Neural cell (in vitro differentiated cells): ENCODE measurements around the gene HNRNPM. TPM values are rescaled to one million over a fixed set of nuclear protein-coding genes. Genes with fewer than 3 reads are reported as not detected.

Experiments used
- H2AFZ ChIP-seq: fragments of 200-600, 300-800 bp; sonication (generic), shearing (Covaris generic); 2 replicates; pipeline ENCODE4 v1.6.0; 2014; ENCODE audit warnings: low read depth, mild to moderate bottlenecking, antibody characterized with exemption, low read length, moderate library complexity
- H3F3A ChIP-seq: fragments of 200-600 bp; shearing (Covaris generic); 2 replicates; pipeline ENCODE4 v1.6.1; 2016; ENCODE audit warnings: mild to moderate bottlenecking, moderate library complexity, mixed read lengths, antibody characterized with exemption, low read length; ENCODE audit not compliant: insufficient read depth, poor library complexity, severe bottlenecking
- H3K27ac ChIP-seq: fragments of 200-600, 300-800 bp; sonication (generic), shearing (Covaris generic); 2 replicates; pipeline ENCODE4 v1.5.1; 2014; ENCODE audit warnings: mild to moderate bottlenecking, low read length, moderate library complexity
- H3K27me3 ChIP-seq: fragments of 300-800, 200-600 bp; sonication (generic), shearing (Covaris generic); 2 replicates; pipeline ENCODE4 v1.6.0; 2014; ENCODE audit warnings: mild to moderate bottlenecking, low read depth, low read length, moderate library complexity; ENCODE audit not compliant: insufficient read depth
- H3K36me3 ChIP-seq: fragments of 300-800, 200-600 bp; sonication (generic), shearing (Covaris generic); 2 replicates; pipeline ENCODE4 v1.5.1; 2014; ENCODE audit warnings: mild to moderate bottlenecking, antibody characterized with exemption, low read length, moderate library complexity; ENCODE audit not compliant: insufficient read depth
- H3K4me2 ChIP-seq: fragments of 300-800, 200-600 bp; sonication (generic), shearing (Covaris generic); 2 replicates; pipeline ENCODE4 v1.6.0; 2014; ENCODE audit warnings: mild to moderate bottlenecking, low read length
- H3K4me3 ChIP-seq: fragments of 300-800, 200-600 bp; sonication (generic), shearing (Covaris generic); 2 replicates; pipeline ENCODE4 v1.5.1; 2014; ENCODE audit warnings: mild to moderate bottlenecking, low read length, moderate library complexity
- H3K79me2 ChIP-seq: fragments of 200-600 bp; shearing (Covaris generic); replicated peaks from 2 replicates; pipeline ENCODE4 v1.6.0; 2014; ENCODE audit warnings: mild to moderate bottlenecking, low read length, moderate library complexity; ENCODE audit not compliant: insufficient read depth
- H3K9ac ChIP-seq: fragments of 300-800, 200-600 bp; sonication (generic), shearing (Covaris generic); 2 replicates; pipeline ENCODE4 v1.6.1; 2016; ENCODE audit warnings: mild to moderate bottlenecking, low read length, mixed read lengths
- H3K9me2 ChIP-seq: fragments of 200-600 bp; shearing (Covaris generic); 2 replicates; pipeline ENCODE4 v1.6.1; 2016; ENCODE audit warnings: mild to moderate bottlenecking, low read length, mixed read lengths; ENCODE audit not compliant: insufficient read depth
- H3K9me3 ChIP-seq: fragments of 200-600, 300-800 bp; sonication (generic), shearing (Covaris generic); 2 replicates; pipeline ENCODE4 v1.6.1; 2016; ENCODE audit warnings: mild to moderate bottlenecking, mixed run types, low read length, moderate library complexity, mixed read lengths
- H4K20me1 ChIP-seq: fragments of 200-600 bp; shearing (Covaris generic); 2 replicates; pipeline ENCODE4 v1.6.1; 2016; ENCODE audit warnings: mild to moderate bottlenecking, mixed run types; ENCODE audit not compliant: insufficient read depth
- EP300 ChIP-seq: fragments of 450-650 bp; conservative IDR thresholded peaks from 2 replicates; pipeline ENCODE4 v1.6.1; 2014; ENCODE audit warnings: antibody characterized with exemption, mild to moderate bottlenecking, moderate library complexity; ENCODE audit not compliant: poor library complexity, severe bottlenecking
- EZH2 ChIP-seq: fragments of 200-600, 300-800 bp; shearing (Covaris generic), sonication (generic); IDR thresholded peaks from 2 replicates; pipeline ENCODE4 v1.6.1; 2014; ENCODE audit warnings: antibody characterized with exemption, low read length, borderline replicate concordance, mild to moderate bottlenecking; ENCODE audit not compliant: insufficient read depth, poor library complexity, severe bottlenecking
- MXI1 ChIP-seq: fragments of 450-650 bp; conservative IDR thresholded peaks from 2 replicates; pipeline ENCODE4 v1.6.1; 2014; ENCODE audit warnings: antibody characterized with exemption, mild to moderate bottlenecking; ENCODE audit not compliant: poor library complexity, severe bottlenecking
- POLR2AphosphoS5 ChIP-seq: IDR thresholded peaks from 2 replicates; pipeline ENCODE4 v1.6.1; 2012
- RAD21 ChIP-seq: fragments of 450-650 bp; conservative IDR thresholded peaks from 2 replicates; pipeline ENCODE4 v1.6.1; 2014; ENCODE audit warnings: antibody characterized with exemption, mild to moderate bottlenecking, moderate library complexity
- REST ChIP-seq: IDR thresholded peaks from 2 replicates; pipeline ENCODE4 v1.6.1; 2012; ENCODE audit warnings: borderline replicate concordance
- SMC3 ChIP-seq: fragments of 450-650 bp; conservative IDR thresholded peaks from 2 replicates; pipeline ENCODE4 v1.6.1; 2014; ENCODE audit warnings: antibody characterized with exemption, mild to moderate bottlenecking, moderate library complexity; ENCODE audit not compliant: poor library complexity
- TAF1 ChIP-seq: IDR thresholded peaks from 2 replicates; pipeline ENCODE4 v1.6.1; 2012; ENCODE audit warnings: low read depth
- polyA plus RNA-seq: library from polyadenylated mRNA; depleted of rRNA; stranded (reverse); fragments of >200 nt; gene quantifications from 2 replicates; pipeline ENCODE4 v1.2.3, GENCODE V29; 2014
- TF ChIP-seq, protein P1 (sequence below): fragments of 450-650 bp; IDR thresholded peaks from 2 replicates; pipeline ENCODE4 v1.5.1; 2014; ENCODE audit warnings: antibody characterized with exemption, mild to moderate bottlenecking, moderate library complexity; ENCODE audit not compliant: poor library complexity, severe bottlenecking

The HNRNPM gene
- polyA plus RNA-seq, 1 donor from 2014 or later, result 91.7 TPM

DNA sequence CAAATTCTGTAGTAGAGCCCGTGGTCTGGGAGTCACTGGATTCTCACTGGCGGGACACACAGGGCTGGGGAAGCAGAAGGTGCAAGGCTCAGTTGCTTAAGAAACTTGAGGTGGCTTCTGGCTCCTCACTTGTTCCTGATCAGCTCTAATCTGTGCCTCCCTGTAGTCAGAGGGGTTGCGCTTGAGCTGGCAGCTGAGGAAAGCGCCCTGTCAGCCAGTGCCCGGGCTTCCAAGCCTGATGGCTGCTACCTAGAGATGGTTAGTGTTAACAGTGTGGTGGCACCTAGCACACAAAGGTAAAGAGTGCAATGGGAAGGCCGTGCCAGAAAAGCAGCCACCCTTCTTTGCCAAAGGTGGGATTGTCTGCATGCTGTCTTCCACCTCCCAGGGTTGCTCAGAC, 8.8 kb downstream of the HNRNPM start (continued):
- TF ChIP-seq SMC3 (no peak), TAF1 (no peak)

- Histone ChIP-seq H2AFZ (no peak overlapping the region), H3K9ac (no peak overlapping the region), H3K4me2 (no peak overlapping the region), H3K27me3 (no peaks in the 10 kb centered on the region), H3K79me2 (peaks cover 93% of the 10 kb centered on the region), H3K9me3 (no peaks in the 10 kb centered on the region), H4K20me1 (peaks cover 86% of the 10 kb centered on the region), H3F3A (no peaks in the 10 kb centered on the region), H3K36me3 (peaks cover 9% of the 10 kb centered on the region), H3K27ac (no peak overlapping the region), H3K9me2 (no peaks in the 10 kb centered on the region), H3K4me3 (no peak overlapping the region)
- TF ChIP-seq SMC3 (no peak), REST (no peak), RAD21 (no peak), EZH2 (no peak)
- TF ChIP-seq, protein P1, sequence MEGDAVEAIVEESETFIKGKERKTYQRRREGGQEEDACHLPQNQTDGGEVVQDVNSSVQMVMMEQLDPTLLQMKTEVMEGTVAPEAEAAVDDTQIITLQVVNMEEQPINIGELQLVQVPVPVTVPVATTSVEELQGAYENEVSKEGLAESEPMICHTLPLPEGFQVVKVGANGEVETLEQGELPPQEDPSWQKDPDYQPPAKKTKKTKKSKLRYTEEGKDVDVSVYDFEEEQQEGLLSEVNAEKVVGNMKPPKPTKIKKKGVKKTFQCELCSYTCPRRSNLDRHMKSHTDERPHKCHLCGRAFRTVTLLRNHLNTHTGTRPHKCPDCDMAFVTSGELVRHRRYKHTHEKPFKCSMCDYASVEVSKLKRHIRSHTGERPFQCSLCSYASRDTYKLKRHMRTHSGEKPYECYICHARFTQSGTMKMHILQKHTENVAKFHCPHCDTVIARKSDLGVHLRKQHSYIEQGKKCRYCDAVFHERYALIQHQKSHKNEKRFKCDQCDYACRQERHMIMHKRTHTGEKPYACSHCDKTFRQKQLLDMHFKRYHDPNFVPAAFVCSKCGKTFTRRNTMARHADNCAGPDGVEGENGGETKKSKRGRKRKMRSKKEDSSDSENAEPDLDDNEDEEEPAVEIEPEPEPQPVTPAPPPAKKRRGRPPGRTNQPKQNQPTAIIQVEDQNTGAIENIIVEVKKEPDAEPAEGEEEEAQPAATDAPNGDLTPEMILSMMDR, result no peak
Observed at GRCh38 chr19:8454218-8454617, 9.4 kb downstream of the HNRNPM start.

DNA sequence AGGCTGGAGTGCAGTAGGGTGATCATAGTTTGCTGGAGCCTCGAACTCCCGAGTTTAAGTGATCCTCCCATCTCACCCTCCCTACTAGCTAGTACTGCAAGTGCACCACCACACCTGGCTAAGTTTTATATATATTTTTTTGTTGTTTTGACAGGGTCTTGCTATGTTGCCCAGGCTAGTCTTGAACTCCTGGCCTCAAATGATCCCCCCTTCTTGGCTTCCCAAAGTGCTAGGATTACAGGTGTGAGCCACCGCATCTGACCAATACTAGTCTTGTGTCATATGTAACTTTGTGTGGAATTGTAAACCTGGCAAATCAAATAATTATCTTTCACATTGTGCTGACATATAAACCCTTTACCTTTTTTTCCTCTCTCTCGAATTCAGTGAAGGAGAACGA, 10.2 kb downstream of the HNRNPM start:
- H3K27me3 ChIP-seq, result no peaks in the 10 kb centered on the region
- H3K9me3 ChIP-seq, result no peaks in the 10 kb centered on the region
- no peak overlapping the region for H3K4me3 ChIP-seq
- peaks cover 9% of the 10 kb centered on the region for H3K36me3 ChIP-seq
- H4K20me1 ChIP-seq, result peaks cover 83% of the 10 kb centered on the region
- H3K9me2 ChIP-seq, result no peaks in the 10 kb centered on the region
- H3K79me2 ChIP-seq, result peaks cover 97% of the 10 kb centered on the region
- no peaks in the 10 kb centered on the region for H3F3A ChIP-seq
- no peak overlapping the region for H3K9ac ChIP-seq
- H3K27ac ChIP-seq, result no peak overlapping the region
- H3K4me2 ChIP-seq, result no peak overlapping the region
- no peak overlapping the region for H2AFZ ChIP-seq
- TF ChIP-seq SMC3 (no peak), REST (no peak), POLR2AphosphoS5 (no peak), TAF1 (no peak), EZH2 (no peak), EP300 (no peak), RAD21 (no peak), MXI1 (no peak)
- TF ChIP-seq, protein P1, result no peak
